ENCODE results near the gene PUS10.

PUS10 gene

GRCh38 chr2:60998628-60999545, 19.2 kb downstream of the PUS10 start:
- H2AFZ ChIP-seq (ENCODE audit: low read depth): no peak overlapping the region
- no peaks in the 10 kb centered on the region for H3K36me3 ChIP-seq (ENCODE audit: insufficient read depth)
- no peak overlapping the region for H3K9ac ChIP-seq
- H3K27me3 ChIP-seq (ENCODE audit: insufficient read depth, low read depth): no peaks in the 10 kb centered on the region
- H3K27ac ChIP-seq: no peak overlapping the region
- H3K4me2 ChIP-seq: no peak overlapping the region
- no peaks in the 10 kb centered on the region for H3K4me1 ChIP-seq (ENCODE audit: low read depth, poor library complexity, severe bottlenecking)
- no peak overlapping the region for H3K4me3 ChIP-seq (IDR thresholded peaks at IDR 0.05; ENCODE audit: insufficient read depth, low read depth, low read length)
- H3K79me2 ChIP-seq (ENCODE audit: insufficient read depth, low read depth): no peaks in the 10 kb centered on the region
- TF ChIP-seq CTCF (conservative IDR thresholded peaks at IDR 0.05; ENCODE audit: low read depth, low read length): peak; percentile 84
- H4K20me1 ChIP-seq (ENCODE audit: insufficient read depth): no peaks in the 10 kb centered on the region

GRCh38 chr2:60994131-60994530, 23.9 kb downstream of the PUS10 start:
- Histone ChIP-seq H3K79me2 (ENCODE audit: insufficient read depth, low read depth) (no peaks in the 10 kb centered on the region), H4K20me1 (ENCODE audit: insufficient read depth) (no peaks in the 10 kb centered on the region), H3K9ac (no peak overlapping the region), H3K4me2 (no peak overlapping the region), H3K36me3 (ENCODE audit: insufficient read depth) (no peaks in the 10 kb centered on the region), H3K27me3 (ENCODE audit: insufficient read depth, low read depth) (no peaks in the 10 kb centered on the region), H3K4me1 (ENCODE audit: low read depth, poor library complexity, severe bottlenecking) (no peaks in the 10 kb centered on the region), H2AFZ (ENCODE audit: low read depth) (no peak overlapping the region), H3K4me3 (IDR thresholded peaks at IDR 0.05; ENCODE audit: insufficient read depth, low read depth, low read length) (no peak overlapping the region), H3K27ac (no peak overlapping the region)
- no peak for TF ChIP-seq CTCF (conservative IDR thresholded peaks at IDR 0.05; ENCODE audit: low read depth, low read length)

- Histone ChIP-seq H3K36me3 (ENCODE audit: insufficient read depth) (no peaks in the 10 kb centered on the region), H3K4me1 (ENCODE audit: low read depth, poor library complexity, severe bottlenecking) (no peaks in the 10 kb centered on the region), H3K27ac (no peak overlapping the region), H2AFZ (ENCODE audit: low read depth) (no peak overlapping the region), H3K9ac (no peak overlapping the region), H3K79me2 (ENCODE audit: insufficient read depth, low read depth) (no peaks in the 10 kb centered on the region), H4K20me1 (ENCODE audit: insufficient read depth) (no peaks in the 10 kb centered on the region), H3K4me3 (IDR thresholded peaks at IDR 0.05; ENCODE audit: insufficient read depth, low read depth, low read length) (no peak overlapping the region), H3K4me2 (no peak overlapping the region), H3K27me3 (ENCODE audit: insufficient read depth, low read depth) (no peaks in the 10 kb centered on the region)
- TF ChIP-seq CTCF (conservative IDR thresholded peaks at IDR 0.05; ENCODE audit: low read depth, low read length): no peak
Observed at GRCh38 chr2:60992985-60993392, 25.1 kb downstream of the PUS10 start.

- no peak overlapping the region for H3K9ac ChIP-seq
- no peak overlapping the region for H3K27ac ChIP-seq
- TF ChIP-seq CTCF (conservative IDR thresholded peaks at IDR 0.05; ENCODE audit: low read depth, low read length): no peak
- H3K27me3 ChIP-seq (ENCODE audit: insufficient read depth, low read depth): no peaks in the 10 kb centered on the region
- no peaks in the 10 kb centered on the region for H4K20me1 ChIP-seq (ENCODE audit: insufficient read depth)
- H3K79me2 ChIP-seq (ENCODE audit: insufficient read depth, low read depth): no peaks in the 10 kb centered on the region
- no peak overlapping the region for H3K4me2 ChIP-seq
- no peak overlapping the region for H2AFZ ChIP-seq (ENCODE audit: low read depth)
- H3K36me3 ChIP-seq (ENCODE audit: insufficient read depth): no peaks in the 10 kb centered on the region
- no peaks in the 10 kb centered on the region for H3K4me1 ChIP-seq (ENCODE audit: low read depth, poor library complexity, severe bottlenecking)
- no peak overlapping the region for H3K4me3 ChIP-seq (IDR thresholded peaks at IDR 0.05; ENCODE audit: insufficient read depth, low read depth, low read length)
Observed at GRCh38 chr2:60991644-60992043, 26.4 kb downstream of the PUS10 start.

Data from KMS-11 (cell line).